ENCODE results near the gene RNF31. TPM values are rescaled to one million over a fixed set of nuclear protein-coding genes. Genes with fewer than 3 reads are reported as not detected.

RNF31 gene
- total RNA-seq, 1 experiment from 2014 or later: 77.6 TPM

GRCh38 chr14:24150567-24150966 lies 3.3 kb downstream of the RNF31 start:
- CTCF ChIA-PET: interaction anchor here (1.3 kb wide), 1 partner anchor 11 kb away, joined by 5 read pairs; the partner anchor contains the start of gene IRF9
- H3K4me1 Mint-ChIP-seq (ENCODE audit: low read depth, unreplicated experiment): peaks cover 4% of the 10 kb centered on the region
- no peak overlapping the region for H3K4me3 Mint-ChIP-seq (ENCODE audit: unreplicated experiment)
- Histone ChIP-seq H3K9me3 (no peaks in the 10 kb centered on the region), H3K4me3 (ENCODE audit: low read depth, low read length) (no peak overlapping the region), H3K4me1 (peaks cover 6% of the 10 kb centered on the region), H3K36me3 (ENCODE audit: control insufficient read depth, insufficient read depth, low read length) (peaks cover 4% of the 10 kb centered on the region; the same call in 1 of the 2 replicates), H3K27me3 (replicated peaks; ENCODE audit: control insufficient read depth, insufficient read depth, low read length) (no peaks in the 10 kb centered on the region)
- H3K9me3 Mint-ChIP-seq (ENCODE audit: unreplicated experiment): no peaks in the 10 kb centered on the region
- intact Hi-C loops (cut with micrococcal nuclease; ENCODE audit: unreplicated experiment): no loop called here
- POLR2A ChIA-PET: no interaction called here
- no peak for TF ChIP-seq CTCF (IDR thresholded peaks at IDR 0.05; ENCODE audit: insufficient read depth in 1 of 2, low read depth in 1 of 2, low read length in 1 of 2, severe bottlenecking in 1 of 2, unreplicated experiment in 1 of 2)
- peaks cover 66% of the 10 kb centered on the region for H3K36me3 Mint-ChIP-seq (ENCODE audit: insufficient read depth, unreplicated experiment)
- H3K27me3 Mint-ChIP-seq (ENCODE audit: insufficient read depth, unreplicated experiment): no peaks in the 10 kb centered on the region
- BruUV-seq (replicated peaks): no TSS peak
- DNase-seq: no peak
- no peak overlapping the region for H3K27ac Mint-ChIP-seq (ENCODE audit: unreplicated experiment)

DNA sequence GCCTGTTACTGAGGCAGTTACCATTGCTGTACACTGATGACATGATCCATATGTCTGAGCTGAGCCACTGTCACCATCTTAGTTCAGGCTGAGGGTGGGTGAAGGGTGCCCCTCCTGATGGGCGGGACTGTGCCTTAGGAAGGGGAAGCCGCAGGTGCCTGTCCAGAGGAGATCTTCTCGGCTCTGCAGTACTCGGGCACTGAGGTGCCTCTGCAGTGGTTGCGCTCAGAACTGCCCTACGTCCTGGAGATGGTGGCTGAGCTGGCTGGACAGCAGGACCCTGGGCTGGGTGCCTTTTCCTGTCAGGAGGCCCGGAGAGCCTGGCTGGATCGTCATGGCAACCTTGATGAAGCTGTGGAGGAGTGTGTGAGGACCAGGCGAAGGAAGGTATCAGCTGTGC lies 3.7 kb downstream of the RNF31 start:
- ChIA-PET CTCF (no interaction called here), POLR2A (interaction anchor here (1.0 kb wide), 1 partner anchor 10 kb away, joined by 5 read pairs; the partner anchor contains the start of gene EMC9)
- H3K27me3 Mint-ChIP-seq (ENCODE audit: insufficient read depth, unreplicated experiment): no peaks in the 10 kb centered on the region
- H3K4me3 Mint-ChIP-seq (ENCODE audit: unreplicated experiment): no peak overlapping the region
- intact Hi-C loops (cut with micrococcal nuclease; ENCODE audit: unreplicated experiment): no loop called here
- TF ChIP-seq CTCF (IDR thresholded peaks at IDR 0.05; ENCODE audit: insufficient read depth in 1 of 2, low read depth in 1 of 2, low read length in 1 of 2, severe bottlenecking in 1 of 2, unreplicated experiment in 1 of 2): no peak
- H3K4me1 ChIP-seq: peaks cover 6% of the 10 kb centered on the region
- H3K4me3 ChIP-seq (ENCODE audit: low read depth, low read length): no peak overlapping the region
- H3K4me1 Mint-ChIP-seq (ENCODE audit: low read depth, unreplicated experiment): no peaks in the 10 kb centered on the region
- H3K36me3 ChIP-seq (ENCODE audit: control insufficient read depth, insufficient read depth, low read length): peaks cover 4% of the 10 kb centered on the region; the same call in 1 of the 2 replicates
- no peaks in the 10 kb centered on the region for H3K27me3 ChIP-seq (replicated peaks; ENCODE audit: control insufficient read depth, insufficient read depth, low read length)
- no peaks in the 10 kb centered on the region for H3K9me3 ChIP-seq
- no TSS peak for BruUV-seq (replicated peaks)
- no peak for DNase-seq
- peaks cover 69% of the 10 kb centered on the region for H3K36me3 Mint-ChIP-seq (ENCODE audit: insufficient read depth, unreplicated experiment)
- no peaks in the 10 kb centered on the region for H3K9me3 Mint-ChIP-seq (ENCODE audit: unreplicated experiment)
- H3K27ac Mint-ChIP-seq (ENCODE audit: unreplicated experiment): no peak overlapping the region

GRCh38 chr14:24151404-24152080 lies 4.2 kb downstream of the RNF31 start:
- Mint-ChIP-seq H3K27ac (ENCODE audit: unreplicated experiment) (no peak overlapping the region), H3K4me1 (ENCODE audit: low read depth, unreplicated experiment) (no peaks in the 10 kb centered on the region), H3K9me3 (ENCODE audit: unreplicated experiment) (no peaks in the 10 kb centered on the region), H3K27me3 (ENCODE audit: insufficient read depth, unreplicated experiment) (no peaks in the 10 kb centered on the region), H3K4me3 (ENCODE audit: unreplicated experiment) (no peak overlapping the region), H3K36me3 (ENCODE audit: insufficient read depth, unreplicated experiment) (peaks cover 66% of the 10 kb centered on the region)
- ChIA-PET POLR2A (interaction anchor here (1.0 kb wide), 1 partner anchor 11 kb away, joined by 5 read pairs; the partner anchor contains the start of gene EMC9), CTCF (interaction anchor here (0.6 kb wide), 1 partner anchor 38 kb away, joined by 3 read pairs; no protein-coding TSS in a partner anchor)
- intact Hi-C loops (cut with micrococcal nuclease; ENCODE audit: unreplicated experiment): no loop called here
- Histone ChIP-seq H3K9me3 (no peaks in the 10 kb centered on the region), H3K4me1 (peaks cover 6% of the 10 kb centered on the region), H3K36me3 (ENCODE audit: control insufficient read depth, insufficient read depth, low read length) (peaks cover 4% of the 10 kb centered on the region; the same call in 1 of the 2 replicates), H3K4me3 (ENCODE audit: low read depth, low read length) (no peak overlapping the region), H3K27me3 (replicated peaks; ENCODE audit: control insufficient read depth, insufficient read depth, low read length) (no peaks in the 10 kb centered on the region)
- DNase-seq: no peak
- no TSS peak for BruUV-seq (replicated peaks)
- no peak for TF ChIP-seq CTCF (IDR thresholded peaks at IDR 0.05; ENCODE audit: insufficient read depth in 1 of 2, low read depth in 1 of 2, low read length in 1 of 2, severe bottlenecking in 1 of 2, unreplicated experiment in 1 of 2)

All from Caco-2 (cell line).